Hematopoietic multipotent progenitor cell treated with erythropoietin and hydrocortisone succinate and interleukin-3 and kit ligand, for 4 days (in vitro differentiated cells): Measurements from ENCODE around the gene GFRA1.

Source experiments
- DNase-seq: peaks from one replicate; pipeline ENCODE4 v3.0.0-alpha.2; 2015

Gene GFRA1

GRCh38 chr10:116156819-116157218, 116.2 kb downstream of the GFRA1 start:
- DNase-seq = no peak

GRCh38 chr10:116155191-116155590, 117.8 kb downstream of the GFRA1 start:
- no peak for DNase-seq

GRCh38 chr10:116154651-116155050, 118.4 kb downstream of the GFRA1 start:
- no peak for DNase-seq

GRCh38 chr10:116151076-116151475, 121.9 kb downstream of the GFRA1 start:
- no peak for DNase-seq

- DNase-seq = no peak
Observed at GRCh38 chr10:116150606-116151005, 122.4 kb downstream of the GFRA1 start.

- DNase-seq = no peak
Observed at GRCh38 chr10:116147147-116147905, 125.7 kb downstream of the GFRA1 start.

GRCh38 chr10:116146372-116147140, 126.5 kb downstream of the GFRA1 start:
- no peak for DNase-seq

- no peak for DNase-seq
Observed at GRCh38 chr10:116143673-116144222, 129.3 kb downstream of the GFRA1 start.

- DNase-seq = no peak
Observed at GRCh38 chr10:116141855-116142254, 131.2 kb downstream of the GFRA1 start.

GRCh38 chr10:116141246-116141645, 131.8 kb downstream of the GFRA1 start:
- no peak for DNase-seq

GRCh38 chr10:116139886-116140285, 133.1 kb downstream of the GFRA1 start:
- DNase-seq = no peak

GRCh38 chr10:116138897-116139296, 134.1 kb downstream of the GFRA1 start:
- no peak for DNase-seq

GRCh38 chr10:116136261-116136660, 136.7 kb downstream of the GFRA1 start:
- no peak for DNase-seq

GRCh38 chr10:116134322-116134721, 138.7 kb downstream of the GFRA1 start:
- DNase-seq = peak; percentile 2

- no peak for DNase-seq
Observed at GRCh38 chr10:116133634-116134033, 139.4 kb downstream of the GFRA1 start.

- no peak for DNase-seq
Observed at GRCh38 chr10:116132780-116133399, 140.1 kb downstream of the GFRA1 start.

- no peak for DNase-seq
Observed at GRCh38 chr10:116130006-116130405, 143.0 kb downstream of the GFRA1 start.

- DNase-seq = no peak
Observed at GRCh38 chr10:116126954-116127695, 145.9 kb downstream of the GFRA1 start.

GRCh38 chr10:116126239-116126638, 146.8 kb downstream of the GFRA1 start:
- DNase-seq = no peak

GRCh38 chr10:116125180-116125579, 147.8 kb downstream of the GFRA1 start:
- no peak for DNase-seq

GRCh38 chr10:116124777-116125176, 148.2 kb downstream of the GFRA1 start:
- DNase-seq = no peak

GRCh38 chr10:116122664-116123063, 150.3 kb downstream of the GFRA1 start:
- no peak for DNase-seq
